HG03457 (cell line): ENCODE results near the gene TNRC18.

ENCODE experiments used
- ATAC-seq: cut with Tn5 transposase; IDR thresholded peaks from one replicate; pipeline ENCODE4 v1.9.1; 2021; ENCODE audit warnings: moderate number of reproducible peaks; ENCODE audit not compliant: unreplicated experiment

TNRC18 gene

DNA sequence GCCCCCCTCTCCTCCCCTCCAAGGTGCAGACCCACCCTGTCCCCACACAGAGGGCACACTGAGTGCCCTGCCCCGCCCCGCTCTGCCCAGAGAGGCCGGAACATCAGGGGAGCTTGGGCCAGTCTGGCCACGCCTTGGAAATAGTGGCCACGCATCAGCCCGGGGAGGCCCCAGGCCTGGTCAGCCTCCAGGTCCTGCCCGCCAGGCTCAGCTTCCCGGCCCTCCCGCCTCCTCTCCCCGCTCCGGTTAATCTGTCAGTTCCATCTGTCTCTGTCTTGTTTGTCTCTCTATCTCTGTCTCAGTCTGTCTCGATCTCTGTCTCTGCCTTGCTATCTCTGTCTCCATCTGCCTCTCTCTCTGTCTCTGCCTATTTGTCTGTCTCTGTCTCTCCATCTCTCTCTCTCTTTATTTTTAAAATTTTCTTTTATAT lies 28.9 kb upstream of the TNRC18 start:
- no peak for ATAC-seq

- no peak for ATAC-seq
Measured at GRCh38 chr7:5451391-5451790, 27.8 kb upstream of the TNRC18 start.

DNA sequence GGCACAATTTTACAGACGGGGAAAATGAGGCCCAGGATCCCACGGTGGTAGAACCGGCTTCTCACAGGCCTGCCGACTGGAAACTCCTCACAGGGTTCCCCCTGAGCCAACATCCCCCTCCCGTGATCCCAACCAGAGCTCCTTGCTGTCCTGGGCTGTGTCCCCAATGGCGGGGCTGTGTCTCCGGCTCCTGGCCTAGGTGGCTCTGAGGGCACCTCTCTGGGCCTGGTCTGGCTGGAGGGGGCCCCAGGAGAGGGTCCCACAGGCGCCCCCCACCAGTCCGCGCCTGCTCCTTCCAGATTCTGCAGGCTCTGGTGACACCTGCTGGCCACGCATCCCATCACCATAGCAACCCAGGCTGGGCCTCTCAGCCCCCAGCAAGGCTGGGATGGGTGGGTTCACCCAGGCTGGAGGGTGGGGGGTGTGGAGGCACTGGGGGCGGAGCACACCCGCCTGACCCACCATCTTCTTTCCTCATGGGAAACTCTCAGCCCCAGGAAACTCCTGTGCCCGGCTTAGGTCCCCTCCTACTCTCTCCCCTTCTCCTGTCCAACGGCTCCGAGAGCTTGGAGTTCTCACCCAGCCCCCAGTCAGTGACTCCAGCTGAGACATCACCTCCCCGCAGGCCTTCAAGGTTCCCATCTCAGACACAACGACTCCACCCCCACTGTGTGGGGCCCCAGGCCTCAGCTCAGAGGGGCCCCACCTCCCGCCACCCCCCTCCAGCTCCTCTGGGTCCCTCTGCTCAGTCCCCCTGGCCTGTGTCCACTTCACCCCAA lies 27.1 kb upstream of the TNRC18 start:
- ATAC-seq, result no peak

DNA sequence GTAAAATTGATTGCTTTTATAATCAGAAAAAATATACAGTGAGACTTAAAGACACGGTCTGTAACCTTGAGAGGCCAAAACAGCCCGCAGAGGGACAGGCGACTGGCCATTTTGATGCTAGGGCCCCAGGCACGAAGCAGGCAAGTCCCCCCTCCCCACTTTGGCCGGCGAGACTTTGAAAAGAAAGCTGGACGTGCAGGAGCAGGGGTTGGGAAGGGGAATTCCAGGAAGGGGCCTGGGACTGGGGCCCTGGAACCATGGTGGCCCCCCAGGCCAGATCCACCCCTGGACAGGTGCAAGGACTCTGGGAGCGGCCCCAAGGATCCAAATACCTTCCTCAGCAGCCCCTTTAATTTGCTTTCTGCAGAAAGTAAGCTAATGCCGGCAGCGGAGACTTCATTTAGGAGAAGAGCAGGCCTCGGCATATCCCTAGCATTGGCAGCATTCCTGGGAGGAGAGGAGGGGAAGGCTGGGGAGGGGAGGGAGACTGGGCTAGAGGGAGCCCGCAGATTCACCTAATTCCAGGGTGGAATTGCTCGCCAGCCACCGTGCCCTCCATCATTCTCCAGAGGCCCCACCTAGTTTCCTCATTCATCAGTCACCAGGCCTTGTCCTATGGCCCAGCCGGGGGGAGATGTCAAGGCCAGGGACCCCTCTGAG lies 24.9 kb upstream of the TNRC18 start:
- no peak for ATAC-seq

- no peak for ATAC-seq
Measured at GRCh38 chr7:5445981-5446594, 22.5 kb upstream of the TNRC18 start.

DNA sequence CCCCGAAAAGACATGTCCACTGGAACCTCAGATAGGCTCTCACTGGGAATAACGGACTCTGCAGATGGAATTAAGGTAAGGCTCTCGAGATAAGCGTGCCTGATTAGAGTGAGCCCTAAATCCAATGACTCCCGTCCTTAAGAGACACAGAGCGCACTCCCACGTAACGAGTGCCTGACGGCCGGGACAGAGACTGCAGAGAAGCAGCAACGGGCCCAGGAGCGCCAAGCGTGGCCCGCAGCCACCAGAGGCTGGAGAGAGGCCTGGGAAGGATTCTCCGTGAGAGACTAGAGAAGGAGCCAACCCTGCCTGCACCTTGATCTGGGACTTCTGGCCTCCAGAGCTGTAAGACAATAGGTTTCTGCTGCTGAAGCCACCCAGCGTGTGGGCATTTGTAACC lies 20.0 kb upstream of the TNRC18 start:
- no peak for ATAC-seq

GRCh38 chr7:5442757-5443305 lies 19.2 kb upstream of the TNRC18 start:
- ATAC-seq, result no peak

- no peak for ATAC-seq
Measured at GRCh38 chr7:5441840-5442503, 18.3 kb upstream of the TNRC18 start.

DNA sequence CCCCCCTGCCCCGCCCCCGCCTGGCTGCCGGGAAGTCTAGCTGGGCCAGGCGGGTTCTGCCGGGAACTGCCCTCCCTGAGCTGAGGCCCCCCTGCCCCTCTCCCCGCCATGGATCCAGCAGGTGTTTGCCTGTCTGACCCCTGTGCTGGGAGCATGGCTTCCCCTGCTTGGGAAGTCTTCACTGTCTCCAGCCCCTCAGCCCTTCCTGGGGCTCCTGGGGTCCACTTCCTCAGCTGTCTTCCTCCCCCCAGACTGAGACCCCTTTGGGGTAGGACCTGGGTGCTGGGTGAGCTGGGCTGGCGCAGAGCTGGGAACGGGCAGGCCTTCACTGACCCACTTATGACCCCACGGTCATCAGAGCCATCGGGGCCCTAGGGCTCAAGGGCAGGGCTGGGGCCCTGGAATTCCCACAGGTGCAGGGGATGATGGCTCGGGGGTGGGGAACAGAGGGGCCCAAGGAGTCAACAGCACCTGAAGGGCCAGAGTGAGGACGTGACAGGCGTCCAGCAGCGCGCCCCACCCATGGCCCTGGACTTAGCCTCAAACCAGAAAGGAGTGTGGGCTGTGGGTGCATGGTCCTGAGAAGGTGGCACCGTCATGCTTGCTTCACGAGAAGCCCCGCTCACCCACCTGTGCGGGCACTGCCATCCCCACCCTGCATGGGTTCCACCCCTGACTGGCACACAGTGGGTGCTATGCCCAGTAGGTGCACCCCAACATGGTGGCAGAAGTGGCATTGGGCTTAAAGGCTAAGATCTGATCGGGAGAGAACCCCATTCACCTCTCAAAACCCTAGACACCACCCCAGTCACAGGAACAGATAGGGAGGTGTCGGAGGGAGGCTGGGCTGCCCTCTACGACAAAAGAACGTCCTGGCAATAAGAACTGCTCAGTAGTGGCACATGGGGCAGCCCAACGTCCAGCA lies 16.2 kb upstream of the TNRC18 start:
- ATAC-seq, result no peak

DNA sequence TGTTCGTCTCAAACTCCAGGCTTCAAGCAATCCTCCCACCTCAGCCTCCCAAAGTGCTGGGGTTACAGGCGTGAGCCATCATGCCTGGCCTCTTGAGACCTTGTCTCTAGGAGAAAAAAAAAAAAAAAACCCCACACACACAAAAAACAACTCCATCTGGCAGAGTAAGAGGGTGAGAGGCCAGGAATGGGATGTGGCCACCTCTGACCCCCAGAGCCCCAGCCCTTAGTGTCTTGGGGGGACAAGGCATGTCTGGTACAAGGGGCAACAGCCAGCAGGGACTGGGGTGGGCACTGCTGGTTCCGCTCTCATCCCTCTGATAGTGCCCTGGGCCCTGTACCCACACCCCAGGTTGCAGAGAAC lies 15.6 kb upstream of the TNRC18 start:
- ATAC-seq, result no peak

- ATAC-seq, result no peak
Measured at GRCh38 chr7:5437987-5438386, 14.4 kb upstream of the TNRC18 start.

GRCh38 chr7:5437348-5437892 lies 13.8 kb upstream of the TNRC18 start:
- no peak for ATAC-seq

- ATAC-seq, result no peak
Measured at GRCh38 chr7:5436003-5436678, 12.5 kb upstream of the TNRC18 start.

GRCh38 chr7:5435291-5436002 lies 11.8 kb upstream of the TNRC18 start:
- no peak for ATAC-seq

GRCh38 chr7:5433181-5433580 lies 9.5 kb upstream of the TNRC18 start:
- ATAC-seq, result no peak

DNA sequence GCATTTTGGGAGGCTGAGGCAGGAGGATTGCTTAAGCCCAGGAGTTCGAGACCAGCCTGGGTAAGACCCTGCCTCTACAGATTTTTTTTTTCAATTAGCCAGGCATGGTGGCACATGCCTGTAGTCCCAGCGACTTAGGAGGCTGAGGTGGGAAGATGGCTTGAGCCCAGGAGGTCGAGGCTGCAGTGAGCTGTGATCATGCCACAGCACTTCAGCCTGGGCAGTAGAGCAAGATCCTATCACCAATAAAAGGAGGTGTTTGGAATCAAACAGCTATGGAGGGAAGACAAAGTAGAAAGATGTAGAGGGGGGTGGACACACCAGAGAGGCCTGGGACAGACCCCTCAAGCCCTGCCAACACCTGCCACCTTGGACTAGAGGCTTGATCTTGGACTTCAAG lies 9.1 kb upstream of the TNRC18 start:
- ATAC-seq, result no peak

GRCh38 chr7:5431560-5432015 lies 8.0 kb upstream of the TNRC18 start:
- no peak for ATAC-seq

GRCh38 chr7:5430612-5430947 lies 6.9 kb upstream of the TNRC18 start:
- ATAC-seq, result no peak
